GM21737 (cell line): ENCODE data around the gene ANAPC5.
"Not testable (repeated sequence)": the region's sequence is repeated elsewhere in the genome, so short reads cannot be mapped to it uniquely, and the experiment has no call there.

Source experiments
- ATAC-seq: cut with Tn5 transposase; IDR thresholded peaks from one replicate; pipeline ENCODE4 v1.9.1; 2021; ENCODE audit warnings: mild to moderate bottlenecking, moderate library complexity; ENCODE audit not compliant: unreplicated experiment

Gene ANAPC5

GRCh38 chr12:121351820-121352681 is at the start of gene ANAPC5:
ANAPC5 (minus strand) TSS chr12:121352411; CDS start chr12:121352340, 71 bp downstream.
- peak; percentile 97 for ATAC-seq

- peak; percentile 25 for ATAC-seq
Observed at GRCh38 chr12:121400332-121401139, 48.3 kb upstream of the ANAPC5 start.

- ATAC-seq, result peak; percentile 94
Observed at GRCh38 chr12:121399391-121400331, 47.5 kb upstream of the ANAPC5 start, which contains the start of gene RNF34. RNF34 (plus strand) TSS chr12:121400118; CDS start chr12:121400213, 95 bp downstream.

- no peak for ATAC-seq
Observed at GRCh38 chr12:121398355-121398754, 46.1 kb upstream of the ANAPC5 start.

GRCh38 chr12:121397521-121397920 is 45.3 kb upstream of the ANAPC5 start:
- ATAC-seq, result no peak

- no peak for ATAC-seq
Observed at GRCh38 chr12:121392325-121392716, 40.1 kb upstream of the ANAPC5 start.

- no peak for ATAC-seq
Observed at GRCh38 chr12:121391619-121392324, 39.6 kb upstream of the ANAPC5 start.

GRCh38 chr12:121390856-121391255 is 38.6 kb upstream of the ANAPC5 start:
- no peak for ATAC-seq

- ATAC-seq, result no peak
Observed at GRCh38 chr12:121388421-121388981, 36.3 kb upstream of the ANAPC5 start.

GRCh38 chr12:121384891-121385290 is 32.7 kb upstream of the ANAPC5 start:
- ATAC-seq, result not testable (repeated sequence)

- ATAC-seq, result no peak
Observed at GRCh38 chr12:121383601-121384021, 31.4 kb upstream of the ANAPC5 start.

GRCh38 chr12:121379945-121380344 is 27.7 kb upstream of the ANAPC5 start:
- no peak for ATAC-seq

- ATAC-seq, result no peak
Observed at GRCh38 chr12:121378736-121379135, 26.5 kb upstream of the ANAPC5 start.

- no peak for ATAC-seq
Observed at GRCh38 chr12:121376754-121377697, 24.8 kb upstream of the ANAPC5 start.

GRCh38 chr12:121374945-121375584 is 22.9 kb upstream of the ANAPC5 start:
- not testable (repeated sequence) for ATAC-seq

GRCh38 chr12:121374336-121374735 is 22.1 kb upstream of the ANAPC5 start:
- not testable (repeated sequence) for ATAC-seq

GRCh38 chr12:121373755-121374154 is 21.5 kb upstream of the ANAPC5 start:
- ATAC-seq, result no peak

- ATAC-seq, result no peak
Observed at GRCh38 chr12:121371404-121371803, 19.2 kb upstream of the ANAPC5 start.
